H9 (cell line): ENCODE measurements around the gene FARS2. TPM values are rescaled to one million over a fixed set of nuclear protein-coding genes. Genes with fewer than 3 reads are reported as not detected.

Experiments
- DNase-seq: peaks from one replicate; pipeline ENCODE4 v3.0.0-alpha.2; 2017
- H2AFZ ChIP-seq: one replicate; pipeline ENCODE4 v1.6.1; 2013; ENCODE audit warnings: mild to moderate bottlenecking, low read length, control low read depth, moderate library complexity
- H2AK5ac ChIP-seq: 2 replicates; pipeline ENCODE4 v1.6.1; 2013; ENCODE audit warnings: low read length, control low read depth, mixed read lengths; ENCODE audit not compliant: insufficient read length
- H2BK120ac ChIP-seq: one replicate; pipeline ENCODE4 v1.6.1; 2013; ENCODE audit warnings: low read depth, mild to moderate bottlenecking, low read length, control low read depth, inconsistent platforms; ENCODE audit not compliant: poor library complexity, severe bottlenecking
- H2BK12ac ChIP-seq: 2 replicates; pipeline ENCODE4 v1.6.1; 2013; ENCODE audit warnings: low read length, control low read depth, mixed read lengths, low read depth; ENCODE audit not compliant: insufficient read length
- H2BK15ac ChIP-seq: 2 replicates; pipeline ENCODE4 v1.6.1; 2013; ENCODE audit warnings: low read depth, low read length, control low read depth
- H2BK20ac ChIP-seq: one replicate; pipeline ENCODE4 v1.6.1; 2013; ENCODE audit warnings: low read depth, mild to moderate bottlenecking, low read length, control low read depth, inconsistent platforms; ENCODE audit not compliant: poor library complexity, severe bottlenecking
- H2BK5ac ChIP-seq: 2 replicates; pipeline ENCODE4 v1.6.1; 2013; ENCODE audit warnings: low read length, control low read depth, mixed read lengths; ENCODE audit not compliant: insufficient read length
- H3K14ac ChIP-seq: 2 replicates; pipeline ENCODE4 v1.6.1; 2013; ENCODE audit warnings: low read length, control low read depth; ENCODE audit not compliant: insufficient read depth
- H3K18ac ChIP-seq: 2 replicates; pipeline ENCODE4 v1.6.1; 2013; ENCODE audit warnings: low read depth, mild to moderate bottlenecking, mixed read lengths, low read length, control low read depth; ENCODE audit not compliant: insufficient read length
- H3K23ac ChIP-seq: 2 replicates; pipeline ENCODE4 v1.6.1; 2013; ENCODE audit warnings: low read length, control low read depth, mixed read lengths, low read depth; ENCODE audit not compliant: insufficient read length
- H3K23me2 ChIP-seq: 2 replicates; pipeline ENCODE4 v1.6.1; 2013; ENCODE audit warnings: low read depth, mild to moderate bottlenecking, mixed read lengths, low read length, control low read depth; ENCODE audit not compliant: insufficient read length, poor library complexity, severe bottlenecking
- H3K27ac ChIP-seq: 2 replicates; pipeline ENCODE4 v1.5.1; 2013; ENCODE audit warnings: low read length, control low read depth, mixed read lengths, low read depth; ENCODE audit not compliant: insufficient read length
- H3K27me3 ChIP-seq: 2 replicates; pipeline ENCODE4 v1.6.1; 2013; ENCODE audit warnings: low read length, control low read depth, inconsistent platforms; ENCODE audit not compliant: insufficient read depth
- H3K4ac ChIP-seq: 2 replicates; pipeline ENCODE4 v1.6.1; 2013; ENCODE audit warnings: low read depth, mild to moderate bottlenecking, control low read depth, inconsistent platforms, low read length, moderate library complexity
- H3K4me1 ChIP-seq: 2 replicates; pipeline ENCODE4 v1.6.1; 2013; ENCODE audit warnings: low read length, control low read depth, inconsistent platforms; ENCODE audit not compliant: insufficient read depth
- H3K4me2 ChIP-seq: 2 replicates; pipeline ENCODE4 v1.6.1; 2013; ENCODE audit warnings: low read length, control low read depth, mixed read lengths; ENCODE audit not compliant: insufficient read length, insufficient read depth
- H3K56ac ChIP-seq: 2 replicates; pipeline ENCODE4 v1.6.1; 2013; ENCODE audit warnings: low read depth, mild to moderate bottlenecking, mixed read lengths, low read length, control low read depth; ENCODE audit not compliant: insufficient read length
- H3K79me1 ChIP-seq: 2 replicates; pipeline ENCODE4 v1.6.1; 2013; ENCODE audit warnings: low read depth, mild to moderate bottlenecking, moderate library complexity, low read length, control low read depth, inconsistent platforms; ENCODE audit not compliant: insufficient read depth, poor library complexity, severe bottlenecking
- H3K79me2 ChIP-seq: 2 replicates; pipeline ENCODE4 v1.6.1; 2013; ENCODE audit warnings: low read length, control low read depth, inconsistent platforms; ENCODE audit not compliant: insufficient read depth
- H3K9ac ChIP-seq: 2 replicates; pipeline ENCODE4 v1.6.1; 2013; ENCODE audit warnings: low read length, control low read depth, mixed read lengths; ENCODE audit not compliant: insufficient read length; ENCODE audit errors: extremely low read depth
- H3K9me3 ChIP-seq: one replicate; pipeline ENCODE4 v1.6.1; 2013; ENCODE audit warnings: low read depth, low read length, inconsistent platforms; ENCODE audit not compliant: control insufficient read depth
- H3T11ph ChIP-seq: one replicate; pipeline ENCODE4 v1.6.1; 2013; ENCODE audit warnings: mild to moderate bottlenecking, low read length, control low read depth, inconsistent platforms
- H4K20me1 ChIP-seq: one replicate; pipeline ENCODE4 v1.6.1; 2013; ENCODE audit not compliant: control insufficient read depth, insufficient read length, insufficient read depth
- H4K5ac ChIP-seq: 2 replicates; pipeline ENCODE4 v1.6.1; 2013; ENCODE audit warnings: low read depth, mild to moderate bottlenecking, mixed read lengths, low read length, control low read depth; ENCODE audit not compliant: insufficient read length
- H4K8ac ChIP-seq: replicated peaks from 2 replicates; pipeline ENCODE4 v1.6.1; 2013; ENCODE audit warnings: low read length, control low read depth, mixed read lengths, low read depth; ENCODE audit not compliant: insufficient read length
- H4K91ac ChIP-seq: 2 replicates; pipeline ENCODE4 v1.6.1; 2013; ENCODE audit warnings: low read depth, mild to moderate bottlenecking, moderate library complexity, mixed read lengths, low read length, control low read depth; ENCODE audit not compliant: insufficient read length
- H3K27ac Mint-ChIP-seq, 3 experiments: 2 replicates in 2 of 3; 3 replicates in 1 of 3; pipeline ENCODE4 v1.8.0; 2020 to 2021; ENCODE audit warnings: mixed read lengths in 3 of 3, mild to moderate bottlenecking in 1 of 3, moderate library complexity in 1 of 3
- H3K27me3 Mint-ChIP-seq: 2 replicates; pipeline ENCODE4 v1.8.0; 2021; ENCODE audit warnings: low read depth, mild to moderate bottlenecking, moderate library complexity, mixed read lengths
- H3K36me3 Mint-ChIP-seq, 3 experiments: 2 replicates in 2 of 3; 3 replicates in 1 of 3; pipeline ENCODE4 v1.8.0; 2020 to 2021; ENCODE audit warnings: low read depth in 3 of 3, mixed read lengths in 3 of 3; ENCODE audit not compliant: insufficient read depth in 1 of 3
- H3K4me1 Mint-ChIP-seq, 2 experiments: 2 replicates each; pipeline ENCODE4 v1.8.0; 2020; ENCODE audit warnings: mixed read lengths in 2 of 2
- H3K4me3 Mint-ChIP-seq, 2 experiments: 2 replicates in 1 of 2; 3 replicates in 1 of 2; pipeline ENCODE4 v1.8.0; 2020 to 2021; ENCODE audit warnings: mild to moderate bottlenecking in 2 of 2, mixed read lengths in 2 of 2, moderate library complexity in 1 of 2
- H3K9me3 Mint-ChIP-seq, 2 experiments: 2 replicates in 1 of 2; 3 replicates in 1 of 2; pipeline ENCODE4 v1.8.0; 2020; ENCODE audit warnings: mild to moderate bottlenecking in 2 of 2, mixed read lengths in 2 of 2, moderate library complexity in 1 of 2
- CTCF ChIP-seq: fragments of 200-600 bp; sonication (generic); conservative IDR thresholded peaks from 3 replicates; pipeline ENCODE4 v1.8.0; 2021; ENCODE audit warnings: antibody characterized with exemption, mild to moderate bottlenecking
- WGBS: extraction: QIAGEN DNeasy Blood & Tissue Kit; methylation state at CpG from one replicate; pipeline ENCODE4 v1.1.7; 2013; ENCODE audit warnings: missing lambda C conversion rate, low lambda C conversion rate, mixed read lengths; ENCODE audit not compliant: insufficient read length; ENCODE audit errors: extremely low coverage; 5-methylcytosine and 5-hydroxymethylcytosine counted together
- total RNA-seq: library from RNA; stranded (reverse); gene quantifications from 2 replicates; pipeline ENCODE4 v1.2.1, GENCODE V29; 2021

The FARS2 gene
- total RNA-seq, 1 experiment from 2014 or later, result 8.5 TPM

- H3K4me3 Mint-ChIP-seq, result no peak overlapping the region
- Histone ChIP-seq H3K27ac (no peak overlapping the region), H2BK5ac (no peak overlapping the region), H2AFZ (no peak overlapping the region), H4K5ac (no peak overlapping the region), H4K8ac (no peak overlapping the region), H3K4ac (no peak overlapping the region), H3K9me3 (no peaks in the 10 kb centered on the region), H3K79me1 (no peaks in the 10 kb centered on the region), H2BK12ac (no peak overlapping the region), H2BK15ac (no peak overlapping the region), H3K23ac (no peak overlapping the region), H3K9ac (no peak overlapping the region), H3K56ac (no peak overlapping the region), H3T11ph (no peak overlapping the region), H3K18ac (no peak overlapping the region), H4K20me1 (no peaks in the 10 kb centered on the region), H4K91ac (no peak overlapping the region), H3K79me2 (no peaks in the 10 kb centered on the region), H2AK5ac (no peak overlapping the region), H2BK20ac (no peak overlapping the region), H3K23me2 (no peaks in the 10 kb centered on the region), H3K4me1 (no peaks in the 10 kb centered on the region; the same call in 1 of the 2 replicates), H3K27me3 (no peaks in the 10 kb centered on the region), H3K14ac (no peak overlapping the region), H3K4me2 (no peak overlapping the region), H2BK120ac (no peak overlapping the region)
- H3K27me3 Mint-ChIP-seq, result no peaks in the 10 kb centered on the region
- no peak for DNase-seq
- H3K27ac Mint-ChIP-seq, result no peak overlapping the region; a peak in 1 of 7 replicates
- H3K4me1 Mint-ChIP-seq, result peaks cover 0 to 7% of the 10 kb centered on the region in 2 experiments; a peak in 3 of 4 replicates
- no CpG with 5 or more reads among the region's 5 CpGs for WGBS
- no peak for TF ChIP-seq CTCF
- no peaks in the 10 kb centered on the region for H3K36me3 Mint-ChIP-seq
- H3K9me3 Mint-ChIP-seq, result no peaks in the 10 kb centered on the region
These were observed 296.2 kb downstream of the FARS2 start for GRCh38 chr6:5557506-5557905.
